Retinal pigment epithelial cell (primary cell): ENCODE measurements around the gene UNCX.
"Not testable (repeated sequence)": the region's sequence is repeated elsewhere in the genome, so short reads cannot be mapped to it uniquely, and the experiment has no call there.

Experiments used
- DNase-seq: peaks from one replicate; pipeline ENCODE4 v3.0.0-alpha.2; 2010; ENCODE audit warnings: low read depth
- H3K4me3 ChIP-seq: 2 replicates; pipeline ENCODE4 v1.5.1; 2011; ENCODE audit warnings: mild to moderate bottlenecking, low read length, control low read depth, moderate library complexity
- CTCF ChIP-seq: conservative IDR thresholded peaks from 2 replicates; pipeline ENCODE4 v1.5.1; 2011; ENCODE audit warnings: low read depth, low read length, control low read depth, inconsistent platforms

The UNCX gene

GRCh38 chr7:1232623-1233332 lies at the start of gene UNCX:
UNCX (plus strand) TSS chr7:1232872; CDS start chr7:1233018, 146 bp downstream.
- no peak for DNase-seq
- H3K4me3 ChIP-seq, result no peak within 1 kb of the TSS
- no peak for TF ChIP-seq CTCF

- DNase-seq, result no peak
- no peak for TF ChIP-seq CTCF
- H3K4me3 ChIP-seq, result no peak overlapping the region
Observed at GRCh38 chr7:1187127-1187526, 45.5 kb upstream of the UNCX start.

- no peak for DNase-seq
- H3K4me3 ChIP-seq, result no peak overlapping the region
- no peak for TF ChIP-seq CTCF
Observed at GRCh38 chr7:1188720-1189294, 43.9 kb upstream of the UNCX start.

- no peak for DNase-seq
- no peak for TF ChIP-seq CTCF
Observed at GRCh38 chr7:1189986-1190772, 42.5 kb upstream of the UNCX start.

GRCh38 chr7:1192171-1192676 lies 40.4 kb upstream of the UNCX start:
- DNase-seq, result no peak
- H3K4me3 ChIP-seq, result no peak overlapping the region
- TF ChIP-seq CTCF, result no peak

More at GRCh38 chr7:1189986-1190772, 42.5 kb upstream of the UNCX start:
- H3K4me3 ChIP-seq, result no peak overlapping the region

- H3K4me3 ChIP-seq, result no peak overlapping the region
- TF ChIP-seq CTCF, result peak; percentile 70
- no peak for DNase-seq
Observed at GRCh38 chr7:1193593-1194424, 38.9 kb upstream of the UNCX start.

- H3K4me3 ChIP-seq, DNase-seq: not testable (repeated sequence)
Observed at GRCh38 chr7:1196441-1196840, 36.2 kb upstream of the UNCX start.
